GM12878 (cell line): ENCODE results near the gene TEKT1. TPM values are rescaled to one million over a fixed set of nuclear protein-coding genes. Genes with fewer than 3 reads are reported as not detected.

ENCODE experiments used
- ATAC-seq: fragments of 200-7000 bp; cut with Tn5 transposase; 3 replicates; pipeline ENCODE4 v1.9.1; 2020; ENCODE audit warnings: mild to moderate bottlenecking, moderate library complexity
- BruUV-seq: library from RNA; stranded (reverse); fragments of 400-500 nt; replicated peaks from 2 replicates; lab custom pipeline; 2021; lab: Mats Ljungman, UMichigan
- CTCF ChIA-PET: fragments of 300-600 bp; sonication (Branson Sonifier 250); formaldehyde crosslinking; extraction: SDS; loops from one replicate; lab custom pipeline; 2021; ENCODE audit warnings: inconsistent platforms; lab: Yijun Ruan, JAX
- POLR2A ChIA-PET: fragments of 350-600 bp; formaldehyde crosslinking; extraction: SDS; loops from one replicate; lab custom pipeline; 2021; ENCODE audit warnings: inconsistent platforms; lab: Charles Lee
- RAD21 ChIA-PET: fragments of 300-600 bp; sonication (Branson Sonifier 250); formaldehyde crosslinking; loops from one replicate; lab custom pipeline; 2023; ENCODE audit warnings: antibody characterized with exemption; ENCODE audit not compliant: unreplicated experiment; lab: Charles Lee
- SMC1A ChIA-PET: fragments of 300-600 bp; sonication (Branson Sonifier 250); formaldehyde crosslinking; loops from one replicate; lab custom pipeline; 2023; ENCODE audit not compliant: unreplicated experiment, uncharacterized antibody; lab: Charles Lee
- DNase-seq: peaks from one replicate; pipeline ENCODE4 v3.0.0-alpha.2; 2011; ENCODE audit warnings: low read depth, low spot score
- FAIRE-seq: peaks from 3 replicates; lab custom pipeline; 2011; peaks lifted over from hg19 to GRCh38; lab: Jason Lieb, UNC
- H2AFZ ChIP-seq: 2 replicates; pipeline ENCODE4 v1.6.0; 2011; ENCODE audit warnings: low read depth, low read length, control low read depth; ENCODE audit not compliant: control insufficient read depth
- H3K27ac ChIP-seq: 2 replicates; pipeline ENCODE4 v1.5.1; 2011; ENCODE audit warnings: control low read depth; ENCODE audit not compliant: control insufficient read depth, insufficient read depth
- H3K27me3 ChIP-seq, 2 experiments: replicated peaks in 1 of 2; 2 replicates each; pipeline versions ENCODE4 v1.6.0 to v1.6.1; 2011; ENCODE audit warnings: low read length in 1 of 2; ENCODE audit not compliant: control insufficient read depth in 2 of 2, insufficient read depth in 2 of 2
- H3K36me3 ChIP-seq, 2 experiments: 2 replicates each; pipeline ENCODE4 v1.5.1; 2011; ENCODE audit warnings: low read length in 1 of 2; ENCODE audit not compliant: control insufficient read depth in 2 of 2, insufficient read depth in 2 of 2
- H3K4me1 ChIP-seq: 2 replicates; pipeline ENCODE4 v1.6.1; 2011; ENCODE audit warnings: mild to moderate bottlenecking, low read length, moderate library complexity, mixed read lengths; ENCODE audit not compliant: control insufficient read depth, insufficient read depth
- H3K4me2 ChIP-seq: 2 replicates; pipeline ENCODE4 v1.6.0; 2011; ENCODE audit warnings: control low read depth; ENCODE audit not compliant: control insufficient read depth, insufficient read depth
- H3K4me3 ChIP-seq: fragments of 200-600 bp; sonication (generic); 2 replicates; pipeline ENCODE4 v1.5.1; 2016
- H3K79me2 ChIP-seq: 2 replicates; pipeline ENCODE4 v1.6.0; 2011; ENCODE audit warnings: low read length; ENCODE audit not compliant: control insufficient read depth, insufficient read depth
- H3K9ac ChIP-seq: 2 replicates; pipeline ENCODE4 v1.8.0; 2011; ENCODE audit warnings: low read length, control low read depth, mixed read lengths; ENCODE audit not compliant: control insufficient read depth, insufficient read depth
- H3K9me3 ChIP-seq: replicated peaks from 3 replicates; pipeline ENCODE4 v1.5.1; 2011; ENCODE audit warnings: mild to moderate bottlenecking, low read length; ENCODE audit not compliant: control insufficient read depth, insufficient read depth
- H4K20me1 ChIP-seq: 2 replicates; pipeline ENCODE4 v1.6.0; 2011; ENCODE audit not compliant: control insufficient read depth, insufficient read depth
- ATF7 ChIP-seq: fragments of 450-650 bp; IDR thresholded peaks from 2 replicates; pipeline ENCODE4 v1.6.1; 2016; ENCODE audit warnings: low read depth, mild to moderate bottlenecking
- CHD2 ChIP-seq: IDR thresholded peaks from 2 replicates; pipeline ENCODE4 v1.6.1; 2011; ENCODE audit warnings: low read depth, low read length, improper control_type of control experiment, borderline replicate concordance
- CUX1 ChIP-seq: IDR thresholded peaks from 2 replicates; pipeline ENCODE4 v1.6.1; 2012; ENCODE audit warnings: improper control_type of control experiment, low read depth, low read length; ENCODE audit not compliant: insufficient replicate concordance
- ESRRA ChIP-seq: IDR thresholded peaks from 2 replicates; pipeline ENCODE4 v1.6.1; 2012; ENCODE audit warnings: mild to moderate bottlenecking, low read length, improper control_type of control experiment
- EZH2 ChIP-seq: IDR thresholded peaks from 2 replicates; pipeline ENCODE4 v1.6.1; 2012; ENCODE audit warnings: low read depth, mild to moderate bottlenecking, control low read depth, inconsistent platforms, low read length, borderline replicate concordance; ENCODE audit not compliant: control insufficient read depth
- HCFC1 ChIP-seq: fragments of 150-350 bp; IDR thresholded peaks from 2 replicates; pipeline ENCODE4 v1.6.1; 2014; ENCODE audit warnings: low read length
- NR2C1 ChIP-seq: fragments of 450-650 bp; IDR thresholded peaks from 2 replicates; pipeline ENCODE4 v1.6.1; 2017; ENCODE audit warnings: antibody characterized with exemption, mild to moderate bottlenecking, moderate library complexity
- NR2F1 ChIP-seq: fragments of 450-650 bp; conservative IDR thresholded peaks from 2 replicates; pipeline ENCODE4 v1.6.1; 2017; ENCODE audit warnings: mild to moderate bottlenecking
- SRF ChIP-seq, 2 experiments: IDR thresholded peaks; 2 replicates each; pipeline ENCODE4 v1.6.1; 2011; ENCODE audit warnings: low read depth in 2 of 2, low read length in 2 of 2, mild to moderate bottlenecking in 1 of 2, moderate library complexity in 1 of 2
- STAT1 ChIP-seq: fragments of 450-650 bp; conservative IDR thresholded peaks from 2 replicates; pipeline ENCODE4 v1.6.1; 2014; ENCODE audit warnings: antibody characterized with exemption, mild to moderate bottlenecking
- YBX1 ChIP-seq: fragments of 450-650 bp; IDR thresholded peaks from 2 replicates; pipeline ENCODE4 v1.6.1; 2016; ENCODE audit warnings: antibody characterized with exemption
- ZBTB11 ChIP-seq: fragments of 450-650 bp; formaldehyde crosslinking; IDR thresholded peaks from 2 replicates; pipeline ENCODE4 v1.5.0; 2022; ENCODE audit warnings: mild to moderate bottlenecking, missing genetic modification characterization
- ZSCAN29 ChIP-seq: fragments of 450-650 bp; IDR thresholded peaks from 2 replicates; pipeline ENCODE4 v1.6.1; 2017; ENCODE audit warnings: mild to moderate bottlenecking, moderate library complexity
- WGBS: methylation state at CpG from one replicate; pipeline ENCODE4 v1.1.6; 2016; ENCODE audit warnings: low lambda C conversion rate; ENCODE audit not compliant: insufficient replicate concordance, insufficient coverage; ENCODE audit errors: missing lambda C conversion rate; 5-methylcytosine and 5-hydroxymethylcytosine counted together
- in situ Hi-C: fragments of 300-500 bp; cut with MboI; formaldehyde crosslinking; loops from 9 replicates; pipeline ENCODE4 v1.14.3; 2018; ENCODE audit warnings: mixed read lengths
- intact Hi-C: fragments of 100-400 bp; cut with micrococcal nuclease; formaldehyde crosslinking; loops from one replicate; pipeline ENCODE4 v1.14.2; 2022; ENCODE audit not compliant: unreplicated experiment
- polyA plus RNA-seq, 11 experiments: library from polyadenylated mRNA; depleted of rRNA in 4 of 11; unstranded in 6 of 11; stranded (reverse) in 5 of 11; fragments of >200 nt; fragmentation: Nextera tagmentation in 4 of 11; fragmentation: Illumina TruSeq in 1 of 11; extraction: Ambion mirVana in 4 of 11; extraction: Trizol in 1 of 11; gene quantifications; 1 replicate in 1 of 11; 2 replicates in 10 of 11; pipeline versions ENCODE4 v1.2.1 to v1.2.3, GENCODE V29; 2011 to 2016; ENCODE audit warnings: inconsistent platforms in 2 of 11, missing spikeins in 2 of 11, low read depth in 1 of 11
- total RNA-seq, 4 experiments: library from RNA; depleted of rRNA in 3 of 4; stranded (reverse); fragments of >200 nt in 3 of 4; fragmentation: Illumina TruSeq in 1 of 4; extraction: Trizol in 1 of 4; gene quantifications; 2 replicates each; pipeline versions ENCODE4 v1.2.1 to v1.2.3, GENCODE V29; 2013 to 2021

Gene TEKT1
- total and polyA plus RNA-seq, 10 of the 15 experiments (the other 5 are each of a cell fraction or from before 2014, with no cell fraction given) = not detected

GRCh38 chr17:6796887-6797490 is 34.5 kb downstream of the TEKT1 start:
- H3K27ac ChIP-seq = no peak overlapping the region
- ChIA-PET POLR2A (no interaction called here), CTCF (no interaction called here), RAD21 (no interaction called here), SMC1A (no interaction called here)
- in situ Hi-C loops (no loop called here), intact Hi-C loops (no loop called here)
- TF ChIP-seq ATF7 = no peak
- TF ChIP-seq CUX1 = no peak
- TF ChIP-seq ZBTB11 (CRISPR knock-in tag) = no peak
- TF ChIP-seq YBX1 = no peak
- TF ChIP-seq NR2F1 = no peak
- no peak for TF ChIP-seq STAT1
- no peak for TF ChIP-seq ESRRA
- no peak for TF ChIP-seq ZSCAN29
- TF ChIP-seq NR2C1 = no peak
- TF ChIP-seq HCFC1 = no peak
- TF ChIP-seq SRF (IDR thresholded peaks at IDR 0.05; ENCODE audit: low read depth in 2 of 2, low read length in 2 of 2) = no peak
- TF ChIP-seq CHD2 = no peak
- no peak for TF ChIP-seq EZH2
- DNase-seq (no peak), ATAC-seq (no peak), FAIRE-seq (no peak)
- H3K4me1 ChIP-seq = no peaks in the 10 kb centered on the region
- 0% methylated on average over 2 of the region's 2 CpGs for WGBS
- no peak overlapping the region for H3K4me3 ChIP-seq
- H4K20me1 ChIP-seq = no peaks in the 10 kb centered on the region
- H3K36me3 ChIP-seq = no peaks in the 10 kb centered on the region
- H2AFZ ChIP-seq = no peak overlapping the region
- no peak overlapping the region for H3K4me2 ChIP-seq
- no TSS peak for BruUV-seq
- H3K9me3 ChIP-seq = no peaks in the 10 kb centered on the region
- H3K27me3 ChIP-seq = no peaks in the 10 kb centered on the region; a peak in 2 of 4 replicates
- no peaks in the 10 kb centered on the region for H3K79me2 ChIP-seq
- H3K9ac ChIP-seq = no peak overlapping the region
